ENCODE measurements around the gene LMX1A.

The LMX1A gene

GRCh38 chr1:165371588-165372225 lies 15.2 kb upstream of the LMX1A start:
- TF ChIP-seq CTCF (IDR thresholded peaks at IDR 0.05; ENCODE audit: insufficient read depth, low read length): no peak
- no peak for TF ChIP-seq SPI1 (IDR thresholded peaks at IDR 0.05; ENCODE audit: borderline replicate concordance, low read depth)
- TF ChIP-seq POLR2AphosphoS5 (IDR thresholded peaks at IDR 0.05; ENCODE audit: low read depth): no peak
- TF ChIP-seq GABPA (IDR thresholded peaks at IDR 0.05; ENCODE audit: low read depth): no peak
- no peak for TF ChIP-seq REST (IDR thresholded peaks at IDR 0.05; ENCODE audit: insufficient replicate concordance, low read depth)
- no peak overlapping the region for H3K27ac ChIP-seq (replicated peaks)
- H3K4me3 ChIP-seq (replicated peaks; ENCODE audit: insufficient read depth, low read length): no peak overlapping the region
- no peak for DNase-seq (ENCODE audit: low read depth in 1 of 2, low spot score in 1 of 2)
- H3K27me3 ChIP-seq (ENCODE audit: insufficient read depth, poor library complexity, severe bottlenecking): peaks cover 25% of the 10 kb centered on the region

- Histone ChIP-seq H3K27me3 (ENCODE audit: insufficient read depth, poor library complexity, severe bottlenecking) (peaks cover 17% of the 10 kb centered on the region), H3K4me3 (replicated peaks; ENCODE audit: insufficient read depth, low read length) (no peak overlapping the region), H3K27ac (replicated peaks) (no peak overlapping the region)
- TF ChIP-seq CTCF (IDR thresholded peaks at IDR 0.05; ENCODE audit: insufficient read depth, low read length): peak; percentile 82
- TF ChIP-seq REST (IDR thresholded peaks at IDR 0.05; ENCODE audit: insufficient replicate concordance, low read depth): no peak
- peak; percentile 6 to 29 for DNase-seq (ENCODE audit: low read depth in 1 of 2, low spot score in 1 of 2)
Measured at GRCh38 chr1:165369255-165369848, 12.8 kb upstream of the LMX1A start.

- TF ChIP-seq SPI1 (IDR thresholded peaks at IDR 0.05; ENCODE audit: borderline replicate concordance, low read depth) (no peak), POLR2AphosphoS5 (IDR thresholded peaks at IDR 0.05; ENCODE audit: low read depth) (no peak), GABPA (IDR thresholded peaks at IDR 0.05; ENCODE audit: low read depth) (no peak), CTCF (IDR thresholded peaks at IDR 0.05; ENCODE audit: insufficient read depth, low read length) (peak; percentile 96)
- DNase-seq (ENCODE audit: low read depth in 1 of 2, low spot score in 1 of 2): peak; percentile 34 to 46
- no peak overlapping the region for H3K4me3 ChIP-seq (replicated peaks; ENCODE audit: insufficient read depth, low read length)
- H3K27me3 ChIP-seq (ENCODE audit: insufficient read depth, poor library complexity, severe bottlenecking): peaks cover 17% of the 10 kb centered on the region
- H3K27ac ChIP-seq (replicated peaks): no peak overlapping the region
Measured at GRCh38 chr1:165367375-165367993, 11.0 kb upstream of the LMX1A start.
